ENCODE data around the gene IL36A.

- no peak for TF ChIP-seq EZH2 (IDR thresholded peaks at IDR 0.05; ENCODE audit: insufficient read depth, poor library complexity, severe bottlenecking)
- no peak for TF ChIP-seq EZH2phosphoT487 (IDR thresholded peaks at IDR 0.05; ENCODE audit: insufficient read depth, low read depth)
These were observed 51.3 kb downstream of the IL36A start for GRCh38 chr2:113056521-113056920.
